BE2C (cell line): ENCODE measurements around the gene TMEM267.

ENCODE experiments used
- DNase-seq: peaks from one replicate; pipeline ENCODE4 v3.0.0-alpha.2; 2020
- H3K27me3 ChIP-seq: fragments of 250-450 bp; sonication (Bioruptor Pico); 2 replicates; pipeline ENCODE4 v1.5.1; 2020; ENCODE audit warnings: mild to moderate bottlenecking
- H3K36me3 ChIP-seq: fragments of 250-450 bp; sonication (Bioruptor Pico); 2 replicates; pipeline ENCODE4 v1.5.1; 2020; ENCODE audit warnings: mild to moderate bottlenecking
- H3K4me1 ChIP-seq: fragments of 250-450 bp; sonication (Bioruptor Pico); 2 replicates; pipeline ENCODE4 v1.5.1; 2020
- H3K4me3 ChIP-seq: 2 replicates; pipeline ENCODE4 v1.5.1; 2011; ENCODE audit warnings: low read depth, low read length
- H3K9me3 ChIP-seq: fragments of 250-450 bp; sonication (Bioruptor Pico); 2 replicates; pipeline ENCODE4 v1.5.1; 2020
- CTCF ChIP-seq: IDR thresholded peaks from 2 replicates; pipeline ENCODE4 v1.5.1; 2012; ENCODE audit warnings: mild to moderate bottlenecking, low read depth, low read length

TMEM267 gene

GRCh38 chr5:43415935-43416802, 67.5 kb downstream of the TMEM267 start:
- Histone ChIP-seq H3K27me3 (no peaks in the 10 kb centered on the region), H3K36me3 (no peaks in the 10 kb centered on the region), H3K4me1 (no peaks in the 10 kb centered on the region), H3K4me3 (no peak overlapping the region), H3K9me3 (no peaks in the 10 kb centered on the region)
- TF ChIP-seq CTCF, result no peak
- no peak for DNase-seq

GRCh38 chr5:43413966-43414365, 69.7 kb downstream of the TMEM267 start:
- TF ChIP-seq CTCF, result no peak
- H3K36me3 ChIP-seq, result no peaks in the 10 kb centered on the region
- no peaks in the 10 kb centered on the region for H3K9me3 ChIP-seq
- DNase-seq, result no peak
- H3K27me3 ChIP-seq, result no peaks in the 10 kb centered on the region
- H3K4me1 ChIP-seq, result no peaks in the 10 kb centered on the region
- no peak overlapping the region for H3K4me3 ChIP-seq

- H3K27me3 ChIP-seq, result no peaks in the 10 kb centered on the region
- no peak for DNase-seq
- H3K9me3 ChIP-seq, result no peaks in the 10 kb centered on the region
- no peaks in the 10 kb centered on the region for H3K36me3 ChIP-seq
- no peaks in the 10 kb centered on the region for H3K4me1 ChIP-seq
- H3K4me3 ChIP-seq, result no peak overlapping the region
- no peak for TF ChIP-seq CTCF
These were observed 71.0 kb downstream of the TMEM267 start for GRCh38 chr5:43412644-43413043.

- H3K4me3 ChIP-seq, result no peak within 1 kb of the TSS
- no peak for DNase-seq
- H3K4me1 ChIP-seq, result no peaks in the 10 kb centered on the region
These were observed 71.5 kb downstream of the TMEM267 start, which contains the start of gene CCL28 for GRCh38 chr5:43412156-43412555. CCL28 (minus strand) TSS chr5:43412391; CDS start chr5:43412316, 75 bp downstream.

GRCh38 chr5:43411495-43411894, 72.2 kb downstream of the TMEM267 start:
- no peak overlapping the region for H3K4me3 ChIP-seq
- no peak for TF ChIP-seq CTCF
- H3K36me3 ChIP-seq, result no peaks in the 10 kb centered on the region
- H3K4me1 ChIP-seq, result no peaks in the 10 kb centered on the region
- no peak for DNase-seq
- H3K27me3 ChIP-seq, result no peaks in the 10 kb centered on the region
- H3K9me3 ChIP-seq, result no peaks in the 10 kb centered on the region

More at GRCh38 chr5:43412156-43412555, 71.5 kb downstream of the TMEM267 start, which contains the start of gene CCL28:
- no peaks in the 10 kb centered on the region for H3K9me3 ChIP-seq
- no peak for TF ChIP-seq CTCF
- no peaks in the 10 kb centered on the region for H3K36me3 ChIP-seq
- no peaks in the 10 kb centered on the region for H3K27me3 ChIP-seq

- Histone ChIP-seq H3K27me3 (no peaks in the 10 kb centered on the region), H3K9me3 (no peaks in the 10 kb centered on the region)
- no peak for DNase-seq
These were observed 73.3 kb downstream of the TMEM267 start for GRCh38 chr5:43410414-43410813.

More at GRCh38 chr5:43410414-43410813, 73.3 kb downstream of the TMEM267 start:
- H3K36me3 ChIP-seq, result no peaks in the 10 kb centered on the region
- H3K4me1 ChIP-seq, result no peaks in the 10 kb centered on the region
- no peak for TF ChIP-seq CTCF
- no peak overlapping the region for H3K4me3 ChIP-seq
